Left forelimb (tissue), 1 donor: ENCODE measurements around the gene ARL10.

ENCODE experiments used
- DNase-seq: peaks from one replicate; pipeline ENCODE4 v3.0.0-alpha.2; 2018; ENCODE audit warnings: low spot score

The ARL10 gene

GRCh38 chr5:176410486-176411180, 45.3 kb downstream of the ARL10 start:
- DNase-seq = no peak

GRCh38 chr5:176412517-176413254, 47.4 kb downstream of the ARL10 start:
- no peak for DNase-seq

- no peak for DNase-seq
Measured at GRCh38 chr5:176413255-176413565, 47.9 kb downstream of the ARL10 start.

- no peak for DNase-seq
Measured at GRCh38 chr5:176413709-176414191, 48.5 kb downstream of the ARL10 start.

- no peak for DNase-seq
Measured at GRCh38 chr5:176414704-176415103, 49.4 kb downstream of the ARL10 start.

GRCh38 chr5:176415240-176415951, 50.1 kb downstream of the ARL10 start:
- DNase-seq = no peak

GRCh38 chr5:176415952-176416924, 51.0 kb downstream of the ARL10 start, which contains the start of gene CLTB:
TSS of gene CLTB (minus strand) at chr5:176416539. CDS start at chr5:176416363, 176 bp downstream.
- peak; percentile 94 for DNase-seq

- DNase-seq = no peak
Measured at GRCh38 chr5:176416965-176417364, 51.7 kb downstream of the ARL10 start.

- no peak for DNase-seq
Measured at GRCh38 chr5:176418251-176418650, 53.0 kb downstream of the ARL10 start.

- no peak for DNase-seq
Measured at GRCh38 chr5:176420086-176420485, 54.8 kb downstream of the ARL10 start.

GRCh38 chr5:176420972-176421544, 55.8 kb downstream of the ARL10 start:
- no peak for DNase-seq

GRCh38 chr5:176424181-176424580, 58.9 kb downstream of the ARL10 start:
- no peak for DNase-seq

- DNase-seq = no peak
Measured at GRCh38 chr5:176425138-176425537, 59.9 kb downstream of the ARL10 start.

- no peak for DNase-seq
Measured at GRCh38 chr5:176425791-176426190, 60.5 kb downstream of the ARL10 start.

GRCh38 chr5:176426876-176427275, 61.6 kb downstream of the ARL10 start:
- DNase-seq = no peak

- DNase-seq = no peak
Measured at GRCh38 chr5:176427971-176428370, 62.7 kb downstream of the ARL10 start.

GRCh38 chr5:176429972-176430371, 64.7 kb downstream of the ARL10 start:
- no peak for DNase-seq
